DND-41 (cell line): ENCODE measurements around the gene RNF217.

ENCODE experiments used
- ATAC-seq: fragments of 200-7000 bp; cut with Tn5 transposase; 3 replicates; pipeline ENCODE4 v1.9.1; 2021; ENCODE audit warnings: low read depth; ENCODE audit not compliant: insufficient read depth
- DNase-seq: peaks from one replicate; pipeline ENCODE4 v3.0.0-alpha.2; 2020
- H2AFZ ChIP-seq: 2 replicates; pipeline ENCODE4 v1.6.0; 2012; ENCODE audit warnings: low read depth, low read length
- H3K27ac ChIP-seq: 2 replicates; pipeline ENCODE4 v1.5.1; 2012; ENCODE audit warnings: low read length, inconsistent platforms
- H3K27me3 ChIP-seq: fragments of 200-600 bp; sonication (generic); 2 replicates; pipeline ENCODE4 v1.6.0; 2012; ENCODE audit warnings: low read length, mild to moderate bottlenecking, inconsistent platforms; ENCODE audit not compliant: insufficient read depth, poor library complexity
- H3K36me3 ChIP-seq: 2 replicates; pipeline ENCODE4 v1.5.1; 2012; ENCODE audit warnings: low read length, inconsistent platforms; ENCODE audit not compliant: insufficient read depth
- H3K4me1 ChIP-seq: 2 replicates; pipeline ENCODE4 v1.5.1; 2012; ENCODE audit warnings: mild to moderate bottlenecking, low read length; ENCODE audit not compliant: insufficient read depth
- H3K4me2 ChIP-seq: 2 replicates; pipeline ENCODE4 v1.6.0; 2012; ENCODE audit warnings: mild to moderate bottlenecking, moderate library complexity, low read length, inconsistent platforms; ENCODE audit not compliant: insufficient read depth
- H3K4me3 ChIP-seq, 2 experiments: fragments of 200-600 bp in 1 of 2; shearing (Covaris generic) in 1 of 2; 2 replicates each; pipeline ENCODE4 v1.5.1; 2012 to 2016; ENCODE audit warnings: inconsistent platforms in 2 of 2, low read length in 2 of 2, mild to moderate bottlenecking in 2 of 2, low read depth in 1 of 2, moderate library complexity in 1 of 2
- H3K79me2 ChIP-seq: 2 replicates; pipeline ENCODE4 v1.6.0; 2012; ENCODE audit warnings: low read length, inconsistent platforms; ENCODE audit not compliant: insufficient read depth
- H3K9ac ChIP-seq: 2 replicates; pipeline ENCODE4 v1.6.0; 2012; ENCODE audit warnings: low read depth, mild to moderate bottlenecking, inconsistent platforms, low read length, moderate library complexity
- H3K9me3 ChIP-seq: 2 replicates; pipeline ENCODE4 v1.5.1; 2012; ENCODE audit warnings: low read length, moderate library complexity, mild to moderate bottlenecking, inconsistent platforms; ENCODE audit not compliant: insufficient read depth, severe bottlenecking
- H4K20me1 ChIP-seq: 2 replicates; pipeline ENCODE4 v1.6.0; 2012; ENCODE audit warnings: low read length; ENCODE audit not compliant: insufficient read depth
- EZH2 ChIP-seq: IDR thresholded peaks from 3 replicates; pipeline ENCODE4 v1.6.1; 2012; ENCODE audit warnings: borderline replicate concordance, low read depth, mild to moderate bottlenecking, moderate library complexity, low read length, inconsistent platforms; ENCODE audit not compliant: severe bottlenecking
- TF ChIP-seq, protein P1 (sequence below): IDR thresholded peaks from 2 replicates; pipeline ENCODE4 v1.5.1; 2012; ENCODE audit warnings: borderline replicate concordance, low read length, moderate library complexity, mild to moderate bottlenecking; ENCODE audit not compliant: poor library complexity, severe bottlenecking; ENCODE audit errors: extremely low read depth

The RNF217 gene

DNA sequence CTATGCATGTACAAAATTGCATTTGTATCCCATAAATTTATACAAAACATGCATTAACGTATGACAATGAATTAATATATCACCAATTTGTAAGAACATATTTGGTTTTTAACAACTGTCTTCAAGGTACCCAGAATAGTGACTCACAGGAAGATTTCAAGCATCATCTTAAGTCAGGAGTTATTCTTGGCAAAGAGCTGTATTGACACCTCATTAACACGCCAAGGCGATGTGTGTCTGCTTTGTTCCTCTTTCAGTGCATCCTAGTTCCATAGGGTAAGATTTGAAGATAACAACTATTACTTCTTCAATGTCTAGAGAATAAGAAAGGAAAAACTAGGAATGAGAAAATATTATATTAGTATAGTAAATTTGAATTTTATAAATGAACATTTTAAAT is 155.6 kb downstream of the RNF217 start:
- H3K9ac ChIP-seq, result no peak overlapping the region
- TF ChIP-seq, protein P1, sequence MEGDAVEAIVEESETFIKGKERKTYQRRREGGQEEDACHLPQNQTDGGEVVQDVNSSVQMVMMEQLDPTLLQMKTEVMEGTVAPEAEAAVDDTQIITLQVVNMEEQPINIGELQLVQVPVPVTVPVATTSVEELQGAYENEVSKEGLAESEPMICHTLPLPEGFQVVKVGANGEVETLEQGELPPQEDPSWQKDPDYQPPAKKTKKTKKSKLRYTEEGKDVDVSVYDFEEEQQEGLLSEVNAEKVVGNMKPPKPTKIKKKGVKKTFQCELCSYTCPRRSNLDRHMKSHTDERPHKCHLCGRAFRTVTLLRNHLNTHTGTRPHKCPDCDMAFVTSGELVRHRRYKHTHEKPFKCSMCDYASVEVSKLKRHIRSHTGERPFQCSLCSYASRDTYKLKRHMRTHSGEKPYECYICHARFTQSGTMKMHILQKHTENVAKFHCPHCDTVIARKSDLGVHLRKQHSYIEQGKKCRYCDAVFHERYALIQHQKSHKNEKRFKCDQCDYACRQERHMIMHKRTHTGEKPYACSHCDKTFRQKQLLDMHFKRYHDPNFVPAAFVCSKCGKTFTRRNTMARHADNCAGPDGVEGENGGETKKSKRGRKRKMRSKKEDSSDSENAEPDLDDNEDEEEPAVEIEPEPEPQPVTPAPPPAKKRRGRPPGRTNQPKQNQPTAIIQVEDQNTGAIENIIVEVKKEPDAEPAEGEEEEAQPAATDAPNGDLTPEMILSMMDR, result no peak
- no peak for TF ChIP-seq EZH2
- no peak overlapping the region for H2AFZ ChIP-seq
- no peaks in the 10 kb centered on the region for H3K27me3 ChIP-seq
- H3K79me2 ChIP-seq, result no peaks in the 10 kb centered on the region
- no peak for DNase-seq
- no peaks in the 10 kb centered on the region for H3K36me3 ChIP-seq
- H4K20me1 ChIP-seq, result no peaks in the 10 kb centered on the region
- no peak overlapping the region for H3K4me2 ChIP-seq
- H3K27ac ChIP-seq, result no peak overlapping the region
- ATAC-seq, result no peak
- H3K4me1 ChIP-seq, result no peaks in the 10 kb centered on the region
- H3K9me3 ChIP-seq, result no peaks in the 10 kb centered on the region
- H3K4me3 ChIP-seq, result no peak overlapping the region

DNA sequence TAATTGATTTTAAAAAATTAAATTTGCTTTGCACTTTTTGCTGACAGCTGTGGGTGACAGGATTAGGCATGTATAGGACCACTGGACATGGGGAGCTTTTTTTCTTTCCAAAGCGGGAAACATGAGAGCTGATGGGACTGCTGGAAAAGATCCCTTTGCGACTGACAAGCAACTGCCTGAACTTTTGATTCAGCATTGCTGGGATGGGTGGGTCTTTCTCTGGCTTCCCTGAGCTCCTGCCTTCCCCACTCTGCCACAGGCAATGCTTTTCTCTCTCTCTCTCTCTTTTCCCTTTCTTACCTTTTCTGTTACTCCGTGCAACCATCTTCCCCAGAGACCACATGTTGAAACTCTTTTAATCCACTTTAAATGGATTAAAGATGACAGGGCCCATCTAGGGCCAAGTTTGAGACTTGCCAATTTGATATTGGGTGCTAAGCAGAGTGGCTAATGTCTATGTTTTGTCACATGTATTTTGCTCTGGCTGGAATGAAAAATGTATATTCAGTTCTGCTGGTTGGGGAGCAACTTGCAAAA is 157.9 kb downstream of the RNF217 start:
- Histone ChIP-seq H3K4me3 (no peak overlapping the region), H3K9ac (no peak overlapping the region), H3K9me3 (no peaks in the 10 kb centered on the region), H3K36me3 (no peaks in the 10 kb centered on the region), H4K20me1 (no peaks in the 10 kb centered on the region), H3K4me2 (no peak overlapping the region), H3K79me2 (no peaks in the 10 kb centered on the region), H3K27ac (no peak overlapping the region), H3K27me3 (no peaks in the 10 kb centered on the region), H3K4me1 (no peaks in the 10 kb centered on the region), H2AFZ (no peak overlapping the region)
- no peak for DNase-seq
- ATAC-seq, result no peak
- TF ChIP-seq, protein P1, result no peak
- no peak for TF ChIP-seq EZH2

DNA sequence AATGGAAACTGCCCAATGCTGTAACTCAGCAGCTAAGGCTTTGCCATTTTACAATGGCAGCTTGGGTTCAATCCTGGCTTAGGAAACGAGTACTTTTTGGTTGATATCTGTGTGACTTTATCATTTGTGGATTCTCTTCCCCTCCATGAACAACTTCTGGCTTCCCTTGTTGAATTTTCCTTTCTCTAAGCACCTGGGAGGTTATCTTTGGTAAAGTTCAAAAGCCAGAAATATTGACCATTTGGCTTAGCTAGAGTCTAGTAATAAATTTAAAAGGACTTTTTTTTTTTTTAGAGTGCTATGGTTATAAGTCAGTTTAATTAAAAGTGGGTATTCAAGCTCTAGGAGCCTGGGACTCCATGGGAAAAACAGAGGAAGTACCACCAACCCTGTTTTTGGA is 159.7 kb downstream of the RNF217 start:
- no peaks in the 10 kb centered on the region for H3K4me1 ChIP-seq
- no peak overlapping the region for H3K4me2 ChIP-seq
- H3K4me3 ChIP-seq, result no peak overlapping the region
- H3K9ac ChIP-seq, result no peak overlapping the region
- no peaks in the 10 kb centered on the region for H4K20me1 ChIP-seq
- H3K79me2 ChIP-seq, result no peaks in the 10 kb centered on the region
- TF ChIP-seq, protein P1, result no peak
- TF ChIP-seq EZH2, result no peak
- no peak for ATAC-seq
- no peak overlapping the region for H2AFZ ChIP-seq
- no peaks in the 10 kb centered on the region for H3K27me3 ChIP-seq
- no peak overlapping the region for H3K27ac ChIP-seq
- no peaks in the 10 kb centered on the region for H3K9me3 ChIP-seq
- H3K36me3 ChIP-seq, result no peaks in the 10 kb centered on the region
- no peak for DNase-seq

DNA sequence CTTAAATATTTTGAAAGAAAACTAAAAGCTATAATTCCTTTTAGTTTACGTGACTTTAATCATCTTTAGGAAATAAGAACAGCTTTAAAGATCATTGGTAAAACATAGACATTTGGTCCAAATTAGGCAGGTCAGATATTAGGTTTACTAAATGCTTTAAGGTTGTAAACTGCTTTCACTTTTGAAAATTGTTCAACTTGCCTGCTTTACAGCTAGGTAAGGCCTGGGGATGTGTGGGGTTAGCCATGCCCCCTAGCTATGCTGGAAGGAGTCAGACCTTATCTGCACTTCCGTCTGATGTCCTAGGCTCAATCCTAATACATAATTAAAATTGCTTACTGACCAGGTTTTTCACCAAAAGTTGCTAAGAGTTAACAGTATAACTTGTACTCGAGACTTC is 160.8 kb downstream of the RNF217 start:
- no peak overlapping the region for H3K9ac ChIP-seq
- no peak overlapping the region for H3K4me3 ChIP-seq
- no peaks in the 10 kb centered on the region for H3K4me1 ChIP-seq
- no peak overlapping the region for H2AFZ ChIP-seq
- DNase-seq, result no peak
- H3K36me3 ChIP-seq, result no peaks in the 10 kb centered on the region
- no peaks in the 10 kb centered on the region for H3K27me3 ChIP-seq
- H3K9me3 ChIP-seq, result no peaks in the 10 kb centered on the region
- ATAC-seq, result no peak
- TF ChIP-seq, protein P1, result no peak
- TF ChIP-seq EZH2, result no peak
- H3K27ac ChIP-seq, result no peak overlapping the region
- H4K20me1 ChIP-seq, result no peaks in the 10 kb centered on the region
- H3K79me2 ChIP-seq, result no peaks in the 10 kb centered on the region
- no peak overlapping the region for H3K4me2 ChIP-seq
